Pons (tissue), 1 donor: ENCODE results near the gene KBTBD4.
A peak's percentile ranks its signal among the peaks of the same experiment; 100 is the strongest.
"Not testable (repeated sequence)": the region's sequence is repeated elsewhere in the genome, so short reads cannot be mapped to it uniquely, and the experiment has no call there.

Experiments used
- DNase-seq: peaks from one replicate; pipeline ENCODE4 v3.0.0-alpha.2; 2016; ENCODE audit warnings: low spot score

KBTBD4 gene

DNA sequence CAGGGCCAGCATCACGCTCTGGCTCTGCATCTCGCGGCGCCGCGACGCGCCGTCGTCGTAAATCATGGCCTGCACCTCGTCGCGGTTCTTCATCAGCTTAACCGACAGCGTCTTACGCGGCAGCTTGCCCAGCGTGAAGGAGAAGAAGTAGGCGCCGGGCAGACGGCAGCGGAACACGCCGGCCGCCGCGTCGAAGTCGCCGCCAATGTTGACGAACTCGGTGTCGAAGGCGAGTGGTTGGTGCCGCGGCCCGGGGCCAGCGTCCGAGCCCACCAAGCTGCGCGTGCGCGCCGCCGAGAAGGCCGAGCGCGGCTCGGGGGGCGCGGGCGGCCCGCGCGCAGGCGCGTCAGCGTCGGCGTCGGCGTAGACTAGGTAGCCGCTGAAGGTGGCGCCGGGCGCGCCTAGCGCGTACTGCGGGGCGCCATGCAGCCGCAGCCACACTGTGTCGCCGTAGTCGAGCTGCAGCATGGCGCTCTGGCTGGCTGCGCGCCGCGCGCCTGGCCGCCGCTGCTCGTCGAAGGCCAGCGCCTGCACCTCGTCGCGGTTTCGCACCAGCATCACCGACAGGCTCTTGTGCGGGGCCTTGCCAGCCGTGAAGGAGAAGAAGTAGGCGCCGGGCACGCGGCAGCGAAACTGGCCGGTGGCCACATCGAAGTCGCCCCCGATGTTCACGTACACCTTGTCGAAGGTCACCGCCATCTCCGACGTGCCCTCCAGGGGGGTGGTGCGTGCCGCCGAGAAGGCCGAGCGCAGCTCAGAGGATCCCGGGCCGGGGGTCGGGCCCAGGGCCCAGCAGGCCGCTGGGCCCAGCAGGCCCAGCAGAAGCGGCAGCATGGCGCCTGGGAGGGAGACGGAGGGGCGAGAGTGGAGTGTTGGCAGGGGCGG is 11.4 kb upstream of the KBTBD4 start:
- DNase-seq, result no peak

DNA sequence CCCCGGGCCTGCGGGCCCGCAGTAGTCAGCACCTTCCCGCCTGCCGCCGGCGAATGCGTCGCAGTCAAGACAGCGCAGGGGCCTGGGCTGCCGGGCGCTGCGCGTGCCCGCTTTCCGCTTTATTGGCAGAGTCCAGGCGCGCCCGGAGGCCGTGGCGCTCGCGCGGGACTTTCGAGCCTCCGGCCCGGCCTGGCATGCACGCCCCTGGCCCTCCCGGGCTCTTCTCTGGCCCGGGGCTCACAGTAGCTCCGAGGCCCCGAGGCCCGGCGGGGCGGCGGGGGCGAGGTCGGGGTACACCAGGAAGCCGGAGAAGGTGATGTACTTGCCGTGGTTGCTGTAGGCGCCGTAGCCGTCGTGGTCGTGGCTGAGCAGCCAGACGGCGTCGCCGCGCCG is 10.8 kb upstream of the KBTBD4 start:
- no peak for DNase-seq

DNA sequence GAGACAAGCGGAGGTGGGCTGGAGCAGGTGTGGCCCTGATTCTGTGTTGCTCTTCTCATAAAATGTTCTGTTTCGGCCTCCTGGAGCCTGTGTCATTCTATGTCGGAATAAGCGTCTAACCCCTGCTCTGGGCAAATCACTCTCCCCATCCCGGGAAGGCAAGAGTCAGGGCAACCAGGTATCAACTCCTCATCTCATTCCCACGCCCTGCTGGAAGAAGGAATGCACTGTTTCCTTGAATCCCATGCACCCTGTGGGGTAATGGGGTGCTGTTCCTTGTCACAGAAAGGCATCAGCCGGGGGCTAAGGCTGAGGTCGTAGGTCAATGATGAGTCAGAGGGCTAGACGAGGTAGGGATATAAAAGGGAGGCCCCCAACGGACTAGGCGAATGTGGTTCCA is 10.3 kb upstream of the KBTBD4 start:
- no peak for DNase-seq

DNA sequence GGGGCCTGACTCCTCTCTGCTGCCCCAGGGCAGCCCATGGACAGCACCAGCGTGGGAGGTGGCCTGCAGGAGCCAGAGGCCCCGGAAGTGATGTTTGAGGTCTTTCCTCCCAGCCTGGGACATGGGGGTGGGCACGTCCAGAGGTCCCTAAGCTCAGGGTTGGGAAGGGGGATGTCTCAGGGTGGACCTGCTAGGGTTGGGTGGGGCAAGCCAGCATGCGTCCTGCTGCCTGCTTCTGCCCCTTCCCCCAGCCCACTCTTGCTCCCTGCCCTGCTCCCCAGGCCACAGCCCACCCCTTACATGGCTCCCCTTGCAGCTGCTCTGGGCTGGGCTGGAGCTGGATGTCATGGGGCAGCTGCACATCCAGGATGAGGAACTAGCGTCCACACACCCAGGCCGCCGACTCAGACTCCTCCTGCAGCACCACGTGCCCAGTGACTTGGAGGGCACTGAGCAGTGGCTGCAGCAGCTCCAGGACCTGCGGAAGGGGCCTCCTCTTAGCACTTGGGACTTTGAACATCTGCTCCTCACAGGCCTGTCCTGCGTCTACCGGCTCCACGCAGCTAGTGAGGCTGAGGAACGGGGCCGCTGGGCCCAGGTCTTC is 9.1 kb upstream of the KBTBD4 start:
- DNase-seq, result peak; percentile 65

DNA sequence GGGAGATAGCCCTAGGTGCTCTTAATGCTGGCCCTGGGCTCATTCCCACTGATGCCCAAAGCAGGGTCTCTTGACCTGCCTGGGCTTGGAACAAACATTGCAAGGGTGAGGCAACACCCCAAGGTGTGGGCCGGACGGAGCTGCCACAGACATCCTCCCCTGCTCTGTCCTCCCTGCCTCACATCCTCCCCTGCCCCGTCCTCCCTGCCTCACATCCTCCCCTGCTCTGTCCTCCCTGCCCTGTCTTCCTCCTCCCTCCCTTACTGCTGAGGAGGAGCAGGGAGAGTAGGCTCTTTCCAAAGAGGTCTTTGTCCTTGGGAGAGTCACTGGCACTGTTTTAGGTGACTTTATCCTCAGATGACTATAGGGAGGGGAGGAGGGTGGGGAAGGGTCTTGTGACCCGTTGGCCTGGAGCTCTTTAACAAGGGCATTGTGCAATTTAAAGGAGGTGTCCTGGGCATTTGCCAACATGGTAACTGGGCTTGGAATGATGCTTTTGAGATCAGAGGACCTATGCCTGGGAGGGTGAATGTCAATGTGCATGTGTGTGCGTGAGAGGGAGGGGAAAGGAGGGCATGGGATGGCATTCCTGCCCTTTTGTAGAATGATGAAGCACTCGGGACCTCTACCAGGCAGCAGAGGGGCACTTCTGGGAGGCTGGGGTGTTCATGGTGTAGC is 8.4 kb upstream of the KBTBD4 start:
- peak; percentile 36 for DNase-seq

DNA sequence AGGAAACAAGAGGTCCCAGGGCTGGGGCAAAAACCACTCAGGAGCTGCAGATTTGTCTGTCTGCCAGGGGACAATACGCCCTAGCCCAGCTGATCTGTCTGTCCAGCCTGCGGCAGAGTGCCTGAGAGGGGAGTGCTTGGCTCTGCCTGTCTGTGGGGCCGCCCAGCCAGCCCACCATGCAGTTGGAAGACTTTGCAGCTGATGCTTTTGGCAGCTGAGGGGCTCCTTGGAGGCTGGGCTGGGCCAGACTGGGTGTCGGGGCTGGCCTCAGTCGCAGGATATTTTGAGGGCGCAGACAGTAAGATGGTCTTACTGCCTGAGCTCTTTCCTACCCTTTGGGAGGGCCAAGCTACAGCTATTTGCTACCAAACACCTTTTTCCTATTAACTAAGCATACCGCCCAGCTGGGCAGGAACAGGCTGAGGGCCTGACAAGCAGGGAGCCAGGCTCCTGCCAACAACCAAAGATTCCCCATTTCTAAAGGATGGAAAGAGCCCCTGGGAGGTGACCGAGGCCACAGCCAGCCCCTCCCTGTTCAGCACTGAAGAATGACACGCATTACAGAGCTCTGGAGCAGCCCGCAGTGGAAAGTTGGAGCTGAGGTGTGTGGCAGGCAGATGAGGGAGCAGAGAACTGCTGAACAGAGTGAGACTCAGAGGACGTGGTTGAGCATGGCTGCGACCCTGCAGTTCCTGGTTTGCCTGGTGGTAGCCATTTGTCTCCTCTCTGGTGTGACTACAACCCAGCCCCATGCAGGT is 7.5 kb upstream of the KBTBD4 start, which contains the start of gene FAM180B:
TSS of gene FAM180B (plus strand) at position 581 of the 758 bp plus-strand sequence. CDS start at position 672, 91 bp downstream.
- no peak for DNase-seq

DNA sequence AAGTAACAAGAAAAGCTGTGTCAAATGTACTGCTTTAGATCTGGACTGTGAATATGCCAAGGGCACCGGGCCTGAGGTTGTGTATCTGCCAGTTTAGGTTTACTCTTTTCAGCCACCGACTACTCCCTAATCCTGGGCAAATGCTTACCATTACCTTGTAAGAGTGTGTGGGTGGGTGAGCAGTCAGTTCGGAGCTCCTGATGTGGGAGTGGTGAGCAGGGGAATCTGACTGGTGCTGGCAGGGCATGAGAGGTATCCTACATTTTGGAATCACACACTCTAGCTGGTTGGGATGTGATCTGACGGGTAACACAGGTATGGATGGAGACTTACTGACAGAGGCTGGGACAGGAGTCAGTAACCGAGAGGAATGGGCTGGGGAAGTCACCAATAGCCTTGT is 5.1 kb upstream of the KBTBD4 start:
- no peak for DNase-seq

DNA sequence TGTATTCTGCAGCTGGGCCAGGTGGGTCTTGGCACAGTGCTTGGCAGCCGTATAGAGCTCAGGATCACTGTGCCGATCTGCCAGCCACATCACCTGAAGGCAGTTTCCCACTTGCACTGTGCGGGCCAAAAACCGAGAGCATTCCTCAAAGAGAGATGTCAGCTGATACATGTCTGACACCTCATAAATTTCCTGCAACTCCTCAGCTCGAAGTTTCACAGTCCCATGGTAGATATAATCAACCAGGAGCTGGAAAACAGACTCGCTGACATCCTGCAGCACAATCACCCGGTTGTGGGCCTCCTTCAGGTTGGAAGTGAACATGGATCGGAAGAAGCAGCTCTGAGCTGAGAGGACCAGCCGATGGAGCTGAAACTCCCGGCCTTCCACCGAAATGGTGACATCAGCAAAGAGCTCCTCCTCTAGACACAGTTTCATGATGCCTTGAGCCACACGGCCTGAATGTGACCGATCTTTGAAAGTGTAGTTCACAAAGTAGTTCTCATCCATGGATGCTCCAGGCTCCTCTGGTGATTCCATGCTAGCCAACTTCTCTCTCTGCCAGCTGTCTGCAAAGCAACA is 1.2 kb downstream of the KBTBD4 start:
- DNase-seq, result no peak

DNA sequence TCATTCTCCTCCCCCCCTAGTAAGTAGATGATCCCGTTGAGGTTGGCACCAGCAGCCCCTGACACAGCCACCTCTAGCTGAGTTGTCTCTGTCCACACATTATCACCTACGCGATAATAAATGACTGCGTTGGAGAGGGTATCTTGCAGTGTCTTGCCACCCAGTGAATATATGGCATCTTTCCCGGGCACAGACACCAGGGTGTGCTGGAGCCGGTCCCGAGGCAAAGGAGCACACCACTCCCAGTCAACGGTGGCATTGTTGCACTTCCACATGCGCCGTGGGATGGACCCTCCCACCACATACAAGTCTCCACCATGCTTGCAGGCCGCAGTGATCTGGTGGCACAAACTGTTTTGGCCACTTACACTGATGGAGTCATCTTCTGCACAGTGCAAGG is 5.4 kb downstream of the KBTBD4 start:
- DNase-seq, result peak; percentile 60

DNA sequence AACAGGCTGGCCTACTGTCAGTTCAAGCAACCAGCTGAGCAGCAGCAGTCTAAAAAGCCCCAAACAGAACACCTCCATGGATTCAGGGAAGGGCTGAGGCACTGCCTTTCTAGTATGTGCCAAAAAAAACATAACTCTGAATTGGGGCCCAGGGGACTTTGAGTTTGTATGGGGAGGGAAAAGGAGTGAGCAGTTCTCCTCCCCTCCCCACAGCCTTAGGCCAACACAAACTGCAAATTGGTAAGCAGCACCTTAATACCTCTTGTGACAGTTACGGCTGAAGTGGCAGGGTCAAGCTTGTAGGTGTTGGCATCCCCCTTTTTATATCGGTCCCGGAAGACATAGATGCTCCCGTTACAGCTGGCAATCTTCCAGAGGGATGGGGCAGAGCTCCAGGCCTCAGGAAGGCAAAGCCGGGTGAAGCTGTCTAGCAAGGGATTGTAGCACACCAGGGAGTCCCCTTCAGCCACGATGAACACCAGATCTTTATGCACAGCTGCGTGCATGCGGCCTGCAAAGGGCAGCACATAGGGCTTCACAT is 6.0 kb downstream of the KBTBD4 start:
- no peak for DNase-seq

DNA sequence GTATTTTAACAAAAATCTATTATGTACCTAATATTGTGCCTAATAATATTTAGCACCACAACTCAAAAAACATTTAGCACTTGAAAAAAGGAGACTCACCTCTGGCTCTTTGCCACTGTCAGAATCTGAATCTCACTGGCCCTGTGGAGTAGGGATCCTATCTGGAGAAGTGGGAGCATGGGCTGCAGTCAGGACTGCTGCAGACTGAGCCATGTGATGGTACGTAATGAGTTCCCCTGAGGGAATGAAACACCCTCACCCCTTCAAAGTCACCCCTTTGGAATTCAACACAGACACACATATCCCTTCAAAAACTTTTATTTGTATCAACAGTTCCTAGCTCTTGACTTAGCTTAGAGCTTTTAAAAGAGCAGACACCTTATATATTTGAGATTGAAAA is 6.9 kb downstream of the KBTBD4 start:
- DNase-seq, result no peak

DNA sequence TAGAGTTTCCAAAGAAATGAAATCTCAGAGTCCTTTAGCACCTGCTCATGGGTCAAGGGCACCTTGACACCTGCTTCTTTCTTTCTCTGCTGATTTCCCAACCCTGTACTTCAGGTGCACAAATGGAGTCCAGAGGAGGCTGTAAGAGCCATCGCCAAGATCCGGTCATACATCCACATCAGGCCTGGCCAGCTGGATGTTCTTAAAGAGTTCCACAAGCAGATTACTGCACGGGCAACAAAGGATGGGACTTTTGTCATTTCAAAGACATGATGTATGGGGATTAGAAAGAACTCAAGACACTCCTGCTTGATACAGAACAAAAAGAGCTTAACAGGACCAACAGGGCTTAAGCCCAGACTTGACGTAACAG is 7.4 kb downstream of the KBTBD4 start:
- no peak for DNase-seq

DNA sequence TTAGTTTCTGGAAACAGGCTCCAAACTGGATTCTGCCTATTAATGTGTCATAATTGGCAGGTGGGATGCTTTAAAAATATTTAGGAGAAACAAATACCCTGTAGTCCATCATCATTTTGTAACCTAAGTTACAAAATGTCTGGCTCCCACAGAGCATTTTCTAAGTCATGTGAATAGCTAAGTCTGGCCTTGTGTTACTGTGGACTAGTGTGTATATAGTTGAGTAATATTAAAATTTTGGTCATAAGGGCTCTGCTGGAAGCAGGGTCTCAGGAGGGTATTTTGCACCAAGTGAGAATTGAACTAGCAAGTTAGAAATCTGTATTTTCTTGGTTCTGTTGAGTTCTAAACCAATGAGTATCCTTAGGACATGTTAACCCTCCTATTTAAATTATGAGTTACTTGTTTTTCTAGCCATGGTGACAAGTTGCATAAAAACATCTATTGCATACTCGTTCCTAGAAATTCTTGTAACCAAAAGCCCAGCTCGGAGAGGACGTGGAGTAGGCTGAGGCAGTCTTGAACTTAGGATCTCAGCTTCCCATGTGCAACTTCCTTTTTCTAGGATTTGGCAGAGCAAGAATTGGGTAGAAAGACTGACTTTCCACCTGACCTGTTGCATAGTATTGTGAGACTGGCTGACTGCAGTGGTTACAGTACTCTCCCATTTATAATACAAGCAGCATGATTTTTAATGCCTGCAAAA is 8.0 kb downstream of the KBTBD4 start:
- DNase-seq, result no peak

DNA sequence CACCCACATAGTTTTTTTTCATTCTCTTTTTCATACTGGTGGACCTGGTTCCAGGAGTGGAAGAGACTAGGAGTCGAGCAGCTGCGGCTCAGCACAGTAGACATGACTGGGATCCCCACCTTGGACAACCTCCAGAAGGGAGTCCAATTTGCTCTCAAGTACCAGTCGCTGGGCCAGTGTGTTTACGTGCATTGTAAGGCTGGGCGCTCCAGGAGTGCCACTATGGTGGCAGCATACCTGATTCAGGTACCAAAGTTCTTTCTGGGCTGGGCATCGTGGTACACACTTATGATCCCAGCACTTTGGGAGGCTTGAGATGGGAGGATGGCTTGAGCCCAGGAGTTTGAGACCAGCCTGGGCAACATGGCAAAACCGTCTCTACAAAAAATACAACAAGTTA is 9.1 kb downstream of the KBTBD4 start:
- DNase-seq, result no peak

DNA sequence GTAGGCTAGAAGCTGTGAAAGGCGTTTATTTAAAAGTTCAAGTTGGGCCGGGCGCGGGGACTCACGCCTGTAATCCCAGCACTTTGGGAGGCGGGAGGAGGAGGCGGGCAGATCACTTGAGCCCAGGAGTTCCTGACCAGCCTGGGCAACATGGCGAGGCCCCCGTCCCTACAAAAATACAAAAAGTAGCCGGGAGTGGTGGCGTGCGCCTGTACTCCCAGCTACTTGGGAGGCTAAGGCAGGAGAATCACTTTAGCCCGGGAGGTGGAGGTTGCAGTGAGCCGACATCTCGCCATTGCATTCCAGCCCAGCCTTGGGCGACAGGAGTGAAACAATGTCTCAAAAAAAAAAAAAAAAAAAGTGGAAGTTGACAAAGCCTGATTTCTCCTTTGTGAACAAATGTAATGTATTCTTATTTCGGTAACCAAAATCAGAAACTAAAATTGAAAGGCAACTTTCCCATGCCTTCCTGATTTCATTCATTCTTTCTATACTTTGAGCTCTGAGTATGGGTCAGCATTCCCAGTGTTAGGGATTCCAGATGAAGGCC is 12.5 kb downstream of the KBTBD4 start:
- DNase-seq, result no peak

DNA sequence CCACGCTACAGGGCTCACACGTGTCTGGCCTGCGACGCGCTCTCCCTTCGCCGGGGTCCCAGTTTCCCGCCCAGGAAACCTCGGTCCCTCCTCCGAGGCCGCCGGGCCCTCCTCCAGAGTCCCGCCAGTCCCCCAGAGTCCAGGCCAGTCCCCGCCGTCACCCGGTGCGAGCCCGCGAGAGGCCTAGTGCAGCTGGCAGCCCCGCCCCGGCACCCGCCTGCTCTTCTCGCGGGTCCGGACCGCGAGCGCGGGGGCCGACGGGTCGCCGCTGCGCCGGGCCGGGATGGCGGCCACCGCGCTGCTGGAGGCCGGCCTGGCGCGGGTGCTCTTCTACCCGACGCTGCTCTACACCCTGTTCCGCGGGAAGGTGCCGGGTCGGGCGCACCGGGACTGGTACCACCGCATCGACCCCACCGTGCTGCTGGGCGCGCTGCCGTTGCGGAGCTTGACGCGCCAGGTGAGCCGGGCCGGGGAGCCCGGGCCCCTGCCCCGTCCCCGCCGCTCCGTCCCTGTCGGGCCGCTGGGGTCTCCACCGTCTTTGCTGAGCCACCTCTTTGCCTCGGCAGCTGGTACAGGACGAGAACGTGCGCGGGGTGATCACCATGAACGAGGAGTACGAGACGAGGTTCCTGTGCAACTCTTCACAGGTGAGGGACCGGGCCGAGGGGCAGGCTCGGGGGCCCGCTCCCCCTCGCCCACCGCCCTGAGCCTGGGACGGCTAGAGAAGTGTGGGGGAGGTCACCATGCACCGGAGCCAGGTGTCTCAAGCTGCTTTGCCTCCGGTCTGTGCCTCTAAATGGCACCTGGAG is 13.2 kb downstream of the KBTBD4 start, which contains the start of gene PTPMT1:
TSS of gene PTPMT1 (plus strand) at position 260 of the 809 bp plus-strand sequence. CDS start at position 284, 24 bp downstream.
- no peak for DNase-seq

DNA sequence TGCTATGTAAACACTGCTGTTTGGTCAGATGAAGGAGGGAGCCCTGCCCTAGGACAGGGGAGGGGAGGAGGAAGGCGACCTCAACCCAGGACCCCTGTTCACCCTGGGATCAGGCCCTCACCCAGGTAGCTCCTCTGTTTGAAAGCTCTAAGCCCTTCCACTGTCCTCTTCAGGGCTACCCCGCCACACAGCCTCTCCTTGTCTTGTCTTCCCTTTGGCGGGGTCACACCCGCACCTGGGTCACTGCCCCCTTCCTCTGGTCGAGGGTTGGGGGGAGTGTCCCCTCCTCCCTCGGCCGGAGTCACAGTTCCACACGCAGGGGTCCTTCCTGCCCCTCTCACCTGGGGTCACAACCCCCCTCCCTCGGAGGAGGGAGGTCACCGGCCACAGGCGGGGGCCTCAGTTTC is 13.8 kb downstream of the KBTBD4 start:
- no peak for DNase-seq

DNA sequence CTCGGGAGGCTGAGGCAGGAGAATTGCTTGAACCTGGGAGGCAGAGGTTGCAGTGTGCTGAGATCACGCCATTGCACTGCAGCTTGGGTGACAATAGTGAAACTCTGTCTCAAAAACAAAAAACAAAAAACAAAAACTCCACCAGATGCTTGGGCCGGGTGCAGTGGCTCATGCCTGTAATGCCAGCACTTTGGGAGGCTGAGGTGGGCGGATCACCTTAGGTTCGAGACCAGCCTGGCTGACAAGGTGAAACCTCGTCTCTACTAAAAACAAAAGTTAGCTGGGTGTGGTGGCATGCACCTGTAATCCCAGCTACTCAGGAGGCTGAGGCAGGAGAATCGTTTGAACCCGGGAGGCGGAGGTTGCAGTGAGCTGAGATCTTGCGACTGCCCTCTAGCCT is 14.4 kb downstream of the KBTBD4 start:
- DNase-seq, result not testable (repeated sequence)

DNA sequence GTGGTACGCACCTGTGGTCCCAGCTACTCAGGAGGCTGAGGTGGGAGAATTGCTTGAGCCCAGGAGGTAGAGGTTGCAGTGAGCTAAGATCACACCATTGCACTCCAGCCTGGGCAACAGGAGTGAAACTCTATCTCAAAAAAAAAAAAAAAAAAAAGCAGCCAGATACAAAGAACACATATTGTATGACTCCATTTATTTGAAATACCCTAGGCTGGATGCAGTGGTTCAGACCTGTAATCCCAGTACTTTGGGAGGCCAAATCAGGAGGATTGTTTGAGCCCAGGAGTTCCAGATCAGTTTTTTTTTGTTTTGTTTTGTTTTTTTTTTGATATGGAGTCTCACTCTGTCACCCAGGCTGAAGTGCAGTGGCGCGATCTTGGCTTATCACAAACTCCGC is 16.4 kb downstream of the KBTBD4 start:
- DNase-seq, result not testable (repeated sequence)

DNA sequence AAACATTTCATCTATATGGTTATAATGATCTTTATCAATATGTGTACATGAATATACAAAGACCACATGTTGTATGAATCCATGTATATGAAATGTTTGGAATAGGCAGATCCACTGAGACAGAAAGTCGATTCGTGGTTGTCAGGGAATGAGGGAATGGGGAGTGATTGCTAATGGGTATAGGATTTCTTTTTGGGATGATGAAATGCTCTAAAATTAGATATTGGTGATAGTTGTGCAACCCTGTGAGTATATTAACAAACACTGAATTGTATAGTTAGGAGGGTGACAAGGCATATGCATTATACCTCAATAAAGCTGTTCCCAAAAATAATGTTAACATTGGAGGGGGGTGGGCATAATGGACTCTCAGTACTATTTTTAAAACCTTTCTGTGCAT is 18.3 kb downstream of the KBTBD4 start:
- DNase-seq, result no peak
